Thyroid gland (tissue), 4 donors: ENCODE results near the gene DENND5B.

Experiments used
- POLR2A ChIP-seq, 2 donors: fragments of 450-650 bp; IDR thresholded peaks; one replicate each; pipeline ENCODE4 v1.6.1; 2017; ENCODE audit warnings: antibody characterized with exemption in 2 of 2, mild to moderate bottlenecking in 2 of 2, moderate library complexity in 1 of 2
- TF ChIP-seq, protein P1 (sequence below), 6 experiments: fragments of 200-600 bp in 3 of 6; fragments of 450-650 bp in 3 of 6; sonication (generic) in 3 of 6; IDR thresholded peaks; one replicate each; pipeline ENCODE4 v1.5.1; 2016 to 2019; ENCODE audit warnings: antibody characterized with exemption in 6 of 6, mild to moderate bottlenecking in 2 of 6, inconsistent platforms in 1 of 6, moderate library complexity in 1 of 6

GRCh38 chr12:31491241-31491794 is 99.6 kb downstream of the DENND5B start:
- TF ChIP-seq, protein P1, sequence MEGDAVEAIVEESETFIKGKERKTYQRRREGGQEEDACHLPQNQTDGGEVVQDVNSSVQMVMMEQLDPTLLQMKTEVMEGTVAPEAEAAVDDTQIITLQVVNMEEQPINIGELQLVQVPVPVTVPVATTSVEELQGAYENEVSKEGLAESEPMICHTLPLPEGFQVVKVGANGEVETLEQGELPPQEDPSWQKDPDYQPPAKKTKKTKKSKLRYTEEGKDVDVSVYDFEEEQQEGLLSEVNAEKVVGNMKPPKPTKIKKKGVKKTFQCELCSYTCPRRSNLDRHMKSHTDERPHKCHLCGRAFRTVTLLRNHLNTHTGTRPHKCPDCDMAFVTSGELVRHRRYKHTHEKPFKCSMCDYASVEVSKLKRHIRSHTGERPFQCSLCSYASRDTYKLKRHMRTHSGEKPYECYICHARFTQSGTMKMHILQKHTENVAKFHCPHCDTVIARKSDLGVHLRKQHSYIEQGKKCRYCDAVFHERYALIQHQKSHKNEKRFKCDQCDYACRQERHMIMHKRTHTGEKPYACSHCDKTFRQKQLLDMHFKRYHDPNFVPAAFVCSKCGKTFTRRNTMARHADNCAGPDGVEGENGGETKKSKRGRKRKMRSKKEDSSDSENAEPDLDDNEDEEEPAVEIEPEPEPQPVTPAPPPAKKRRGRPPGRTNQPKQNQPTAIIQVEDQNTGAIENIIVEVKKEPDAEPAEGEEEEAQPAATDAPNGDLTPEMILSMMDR (IDR thresholded peaks at IDR 0.05): no peak
- TF ChIP-seq POLR2A (IDR thresholded peaks at IDR 0.05): no peak
